Upper lobe of left lung (tissue), 4 donors: Measurements from ENCODE around the gene SIKE1.

ENCODE experiments used
- EP300 ChIP-seq, 4 donors: sonication (generic); formaldehyde crosslinking; IDR thresholded peaks; one replicate each; pipeline ENCODE4 v1.5.1; 2017; ENCODE audit warnings: antibody characterized with exemption in 4 of 4, control low read depth in 2 of 4
- POLR2A ChIP-seq, 4 donors: fragments of 450-650 bp; IDR thresholded peaks; one replicate each; pipeline ENCODE4 v1.5.1; 2016 to 2017; ENCODE audit warnings: antibody characterized with exemption in 4 of 4, mild to moderate bottlenecking in 2 of 4
- POLR2AphosphoS5 ChIP-seq, 2 donors: sonication (generic); formaldehyde crosslinking; IDR thresholded peaks; one replicate each; pipeline ENCODE4 v1.5.1; 2017; ENCODE audit warnings: antibody characterized with exemption in 2 of 2
- TF ChIP-seq, protein P1 (sequence below), 6 experiments: fragments of 450-650 bp in 4 of 6; fragments of 200-600 bp in 2 of 6; sonication (generic) in 2 of 6; IDR thresholded peaks; one replicate each; pipeline ENCODE4 v1.5.1; 2016 to 2019; ENCODE audit warnings: antibody characterized with exemption in 6 of 6

DNA sequence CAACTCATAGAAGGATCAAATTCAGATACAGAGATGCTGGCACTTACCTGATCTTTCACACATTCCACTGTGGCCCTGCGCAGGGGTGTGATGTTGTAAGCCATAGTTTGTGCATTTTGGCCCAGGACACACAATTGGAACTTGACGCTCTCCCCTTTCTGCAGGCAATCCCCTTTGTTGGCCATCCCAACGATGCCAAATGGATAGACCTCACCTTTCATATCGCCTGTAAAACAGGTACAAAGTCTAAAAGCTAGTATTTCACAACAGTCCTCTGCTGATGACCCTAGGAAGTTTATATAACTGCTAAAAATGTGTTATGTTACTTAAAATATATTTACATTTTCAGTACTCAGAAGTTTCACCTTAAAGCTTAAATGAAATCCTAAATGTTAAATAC, 60.0 kb downstream of the SIKE1 start:
- no peak for TF ChIP-seq POLR2AphosphoS5 (IDR thresholded peaks at IDR 0.05)
- TF ChIP-seq, protein P1, sequence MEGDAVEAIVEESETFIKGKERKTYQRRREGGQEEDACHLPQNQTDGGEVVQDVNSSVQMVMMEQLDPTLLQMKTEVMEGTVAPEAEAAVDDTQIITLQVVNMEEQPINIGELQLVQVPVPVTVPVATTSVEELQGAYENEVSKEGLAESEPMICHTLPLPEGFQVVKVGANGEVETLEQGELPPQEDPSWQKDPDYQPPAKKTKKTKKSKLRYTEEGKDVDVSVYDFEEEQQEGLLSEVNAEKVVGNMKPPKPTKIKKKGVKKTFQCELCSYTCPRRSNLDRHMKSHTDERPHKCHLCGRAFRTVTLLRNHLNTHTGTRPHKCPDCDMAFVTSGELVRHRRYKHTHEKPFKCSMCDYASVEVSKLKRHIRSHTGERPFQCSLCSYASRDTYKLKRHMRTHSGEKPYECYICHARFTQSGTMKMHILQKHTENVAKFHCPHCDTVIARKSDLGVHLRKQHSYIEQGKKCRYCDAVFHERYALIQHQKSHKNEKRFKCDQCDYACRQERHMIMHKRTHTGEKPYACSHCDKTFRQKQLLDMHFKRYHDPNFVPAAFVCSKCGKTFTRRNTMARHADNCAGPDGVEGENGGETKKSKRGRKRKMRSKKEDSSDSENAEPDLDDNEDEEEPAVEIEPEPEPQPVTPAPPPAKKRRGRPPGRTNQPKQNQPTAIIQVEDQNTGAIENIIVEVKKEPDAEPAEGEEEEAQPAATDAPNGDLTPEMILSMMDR (IDR thresholded peaks at IDR 0.05) = no peak
- TF ChIP-seq POLR2A (IDR thresholded peaks at IDR 0.05) = no peak
- no peak for TF ChIP-seq EP300 (IDR thresholded peaks at IDR 0.05)
